ENCODE measurements around the gene ZDHHC7. TPM values are rescaled to one million over a fixed set of nuclear protein-coding genes. Genes with fewer than 3 reads are reported as not detected.

ZDHHC7 gene
- total RNA-seq, 1 experiment from 2014 or later: 39.9 TPM

DNA sequence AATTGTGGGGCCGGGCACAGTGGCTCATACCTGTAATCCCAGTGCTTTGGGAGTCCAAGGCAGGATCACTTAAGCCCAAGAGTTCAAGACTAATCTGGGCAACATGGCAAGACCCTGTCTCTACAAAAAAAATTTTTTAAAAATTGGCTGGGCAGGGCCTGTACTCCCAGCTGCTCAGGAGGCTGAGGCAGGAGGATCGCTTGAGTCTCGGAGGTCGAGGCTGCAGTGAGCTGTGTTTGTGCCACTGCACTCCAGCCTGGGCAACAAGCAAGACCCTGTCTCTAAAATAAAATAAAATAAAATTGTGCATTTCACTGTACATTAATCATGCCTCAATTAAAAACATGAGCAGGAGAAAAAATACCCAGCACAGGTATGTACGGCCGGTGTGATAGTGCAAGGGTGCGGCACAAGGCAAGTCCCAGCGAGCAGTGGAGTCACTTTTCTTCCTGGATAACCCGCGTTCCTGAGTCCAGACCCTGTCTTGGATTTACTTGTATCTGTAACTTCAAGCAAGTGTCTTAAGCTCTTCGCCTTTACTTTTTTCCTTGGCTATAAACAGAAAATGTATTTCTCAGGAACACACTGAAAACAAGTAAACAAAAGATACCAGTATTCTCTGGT is 11.4 kb downstream of the ZDHHC7 start:
- no TSS peak for BruUV-seq (replicated peaks)
- Histone ChIP-seq H3K4me3 (replicated peaks in 1 of 2; ENCODE audit: low read depth in 1 of 2, low read length in 2 of 2) (no peak overlapping the region), H3K4me1 (ENCODE audit: control insufficient read depth in 1 of 2, insufficient read depth in 2 of 2, low read length in 2 of 2) (peaks cover 37 to 66% of the 10 kb centered on the region in 2 experiments), H4K20me1 (ENCODE audit: insufficient read depth) (no peaks in the 10 kb centered on the region), H3K4me2 (ENCODE audit: low read length) (peak overlapping the region; percentile 55), H3K9ac (ENCODE audit: low read length) (peak overlapping the region; percentile 18), H3K27ac (ENCODE audit: low read depth, low read length) (peak overlapping the region; percentile 50), H3K36me3 (ENCODE audit: control insufficient read depth in 1 of 2, insufficient read depth in 2 of 2, low read length in 2 of 2) (peaks cover 4 to 7% of the 10 kb centered on the region in 2 experiments; a peak in 3 of 4 replicates), H3K9me3 (ENCODE audit: control insufficient read depth in 1 of 2, insufficient read depth in 1 of 2, low read depth in 1 of 2, low read length in 2 of 2) (no peaks in the 10 kb centered on the region), H3K9me2 (ENCODE audit: insufficient read depth) (no peaks in the 10 kb centered on the region), H3K27me3 (ENCODE audit: insufficient read depth, low read length) (no peaks in the 10 kb centered on the region), H3K79me2 (ENCODE audit: insufficient read depth, low read length) (peaks cover 95% of the 10 kb centered on the region), H2AFZ (ENCODE audit: low read depth, low read length, poor library complexity, severe bottlenecking) (no peak overlapping the region)
- intact Hi-C loops (cut with micrococcal nuclease): no loop called here
- CTCF ChIA-PET: interaction anchor here (1.2 kb wide), 1 partner anchor 87 kb away, joined by 3 read pairs; no protein-coding TSS in a partner anchor
- POLR2A ChIA-PET: no interaction called here
- TF ChIP-seq, protein P1, sequence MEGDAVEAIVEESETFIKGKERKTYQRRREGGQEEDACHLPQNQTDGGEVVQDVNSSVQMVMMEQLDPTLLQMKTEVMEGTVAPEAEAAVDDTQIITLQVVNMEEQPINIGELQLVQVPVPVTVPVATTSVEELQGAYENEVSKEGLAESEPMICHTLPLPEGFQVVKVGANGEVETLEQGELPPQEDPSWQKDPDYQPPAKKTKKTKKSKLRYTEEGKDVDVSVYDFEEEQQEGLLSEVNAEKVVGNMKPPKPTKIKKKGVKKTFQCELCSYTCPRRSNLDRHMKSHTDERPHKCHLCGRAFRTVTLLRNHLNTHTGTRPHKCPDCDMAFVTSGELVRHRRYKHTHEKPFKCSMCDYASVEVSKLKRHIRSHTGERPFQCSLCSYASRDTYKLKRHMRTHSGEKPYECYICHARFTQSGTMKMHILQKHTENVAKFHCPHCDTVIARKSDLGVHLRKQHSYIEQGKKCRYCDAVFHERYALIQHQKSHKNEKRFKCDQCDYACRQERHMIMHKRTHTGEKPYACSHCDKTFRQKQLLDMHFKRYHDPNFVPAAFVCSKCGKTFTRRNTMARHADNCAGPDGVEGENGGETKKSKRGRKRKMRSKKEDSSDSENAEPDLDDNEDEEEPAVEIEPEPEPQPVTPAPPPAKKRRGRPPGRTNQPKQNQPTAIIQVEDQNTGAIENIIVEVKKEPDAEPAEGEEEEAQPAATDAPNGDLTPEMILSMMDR (IDR thresholded peaks at IDR 0.05 in 2 of 3, conservative IDR thresholded peaks at IDR 0.05 in 1 of 3; ENCODE audit: borderline replicate concordance in 1 of 3, insufficient read depth in 1 of 3, low read depth in 2 of 3, low read length in 2 of 3): no peak
- TF ChIP-seq EGR1 (IDR thresholded peaks at IDR 0.05; ENCODE audit: low read depth) (no peak), EZH2phosphoT487 (IDR thresholded peaks at IDR 0.05; ENCODE audit: borderline replicate concordance) (no peak)
- ATAC-seq (no peak), DNase-seq (ENCODE audit: low read depth, low spot score) (no peak)
- RAD21 ChIA-PET (ENCODE audit: low non-redundant PET in 1 of 2, low total read pairs in 2 of 2, uncharacterized antibody in 2 of 2, unreplicated experiment in 2 of 2): no interaction called here

DNA sequence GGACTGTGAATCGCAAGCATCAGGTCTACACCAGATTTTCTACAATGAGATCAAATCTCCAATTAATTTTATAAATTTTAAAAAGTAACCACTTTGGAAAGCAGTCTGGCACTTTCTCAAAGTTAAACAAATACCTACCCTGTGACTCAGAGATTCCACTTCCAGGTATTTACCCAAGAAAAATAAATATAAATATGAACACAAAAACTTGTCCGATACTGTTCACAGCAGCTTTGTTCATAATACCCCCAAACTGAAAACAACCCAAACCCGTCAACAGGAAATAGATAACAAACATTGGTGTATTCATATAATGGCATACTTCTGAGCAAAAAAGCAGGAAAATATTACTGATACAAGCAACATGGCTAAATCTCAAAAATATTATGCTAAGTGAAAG is 12.1 kb downstream of the ZDHHC7 start:
- Histone ChIP-seq H3K27ac (ENCODE audit: low read depth, low read length) (peak overlapping the region; percentile 50; the same call in 1 of the 2 replicates), H3K9ac (ENCODE audit: low read length) (peak overlapping the region; percentile 18), H3K4me2 (ENCODE audit: low read length) (peak overlapping the region; percentile 55), H3K27me3 (ENCODE audit: insufficient read depth, low read length) (no peaks in the 10 kb centered on the region), H3K4me3 (replicated peaks in 1 of 2; ENCODE audit: low read depth in 1 of 2, low read length in 2 of 2) (peak overlapping the region in 1 of 2 experiments; percentile 11; a peak in 1 of 4 replicates), H3K36me3 (ENCODE audit: control insufficient read depth in 1 of 2, insufficient read depth in 2 of 2, low read length in 2 of 2) (peaks cover 9 to 15% of the 10 kb centered on the region in 2 experiments; a peak in 3 of 4 replicates), H3K9me2 (ENCODE audit: insufficient read depth) (no peaks in the 10 kb centered on the region), H3K9me3 (ENCODE audit: control insufficient read depth in 1 of 2, insufficient read depth in 1 of 2, low read depth in 1 of 2, low read length in 2 of 2) (no peaks in the 10 kb centered on the region), H3K4me1 (ENCODE audit: control insufficient read depth in 1 of 2, insufficient read depth in 2 of 2, low read length in 2 of 2) (peaks cover 34 to 62% of the 10 kb centered on the region in 2 experiments), H2AFZ (ENCODE audit: low read depth, low read length, poor library complexity, severe bottlenecking) (no peak overlapping the region), H4K20me1 (ENCODE audit: insufficient read depth) (no peaks in the 10 kb centered on the region), H3K79me2 (ENCODE audit: insufficient read depth, low read length) (peaks cover 95% of the 10 kb centered on the region)
- no TSS peak for BruUV-seq (replicated peaks)
- ChIA-PET POLR2A (no interaction called here), CTCF (interaction anchor here (1.2 kb wide), 1 partner anchor 87 kb away, joined by 3 read pairs; no protein-coding TSS in a partner anchor), RAD21 (ENCODE audit: low non-redundant PET in 1 of 2, low total read pairs in 2 of 2, uncharacterized antibody in 2 of 2, unreplicated experiment in 2 of 2) (no interaction called here)
- DNase-seq (ENCODE audit: low read depth, low spot score) (no peak), ATAC-seq (no peak)
- intact Hi-C loops (cut with micrococcal nuclease): no loop called here
- peak; percentile 80 for TF ChIP-seq FOSL1 (IDR thresholded peaks at IDR 0.05; ENCODE audit: low read depth)
- no peak for TF ChIP-seq SIN3A (IDR thresholded peaks at IDR 0.05; ENCODE audit: low read depth)
- peak; percentile 58 for TF ChIP-seq JUND (IDR thresholded peaks at IDR 0.05)
